Stimulated activated CD4-positive, alpha-beta T cell treated with anti-CD3 and anti-CD28 coated beads, Interleukin-1b, Interleukin-23, amount 100 ng/mL, for 1 hour (primary cell): ENCODE data around the gene TSHZ2.

Experiments used
- DNase-seq, 2 donors: peaks; one replicate each; pipeline ENCODE4 v3.0.0-alpha.2; 2020; ENCODE audit warnings: low read depth in 2 of 2

The TSHZ2 gene

GRCh38 chr20:53238121-53238660, 266.0 kb downstream of the TSHZ2 start:
- DNase-seq = no peak

DNA sequence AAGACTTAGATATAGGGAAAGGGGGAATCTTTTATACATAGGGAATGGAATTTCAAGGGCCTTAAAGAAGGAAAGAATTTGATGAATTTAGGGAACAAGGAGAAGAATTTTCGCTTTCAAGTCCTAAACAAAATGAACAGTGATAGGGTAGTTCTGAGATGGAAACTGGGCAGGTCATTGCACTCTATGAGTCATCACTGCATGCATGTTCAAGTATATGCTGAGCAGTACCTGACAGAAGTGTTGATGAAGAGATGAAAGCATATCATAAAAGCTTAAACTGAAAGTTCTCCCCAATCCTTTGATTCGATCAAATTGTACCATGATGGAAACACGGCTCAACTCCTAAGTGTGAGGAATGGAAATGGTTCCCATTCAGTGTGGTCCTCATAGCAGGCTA, 271.0 kb downstream of the TSHZ2 start:
- no peak for DNase-seq

DNA sequence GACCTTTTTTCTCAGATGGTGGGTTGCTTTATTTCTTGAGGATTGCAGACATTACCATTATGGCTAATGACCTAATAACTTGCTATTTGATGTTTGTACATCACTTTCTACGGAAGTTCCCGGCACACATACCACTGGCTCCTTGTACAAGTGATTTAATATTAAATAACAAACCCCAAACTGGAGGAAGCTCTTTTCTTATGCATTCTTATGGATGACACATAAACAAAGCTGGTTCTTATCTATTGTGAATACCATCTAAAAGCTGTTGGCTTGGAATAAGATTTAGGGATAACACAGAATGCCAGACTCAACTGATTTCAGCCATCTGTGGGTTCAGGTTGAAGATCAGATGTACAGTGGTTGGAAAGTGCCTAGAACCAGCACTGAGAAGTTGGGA, 272.6 kb downstream of the TSHZ2 start:
- DNase-seq = no peak

DNA sequence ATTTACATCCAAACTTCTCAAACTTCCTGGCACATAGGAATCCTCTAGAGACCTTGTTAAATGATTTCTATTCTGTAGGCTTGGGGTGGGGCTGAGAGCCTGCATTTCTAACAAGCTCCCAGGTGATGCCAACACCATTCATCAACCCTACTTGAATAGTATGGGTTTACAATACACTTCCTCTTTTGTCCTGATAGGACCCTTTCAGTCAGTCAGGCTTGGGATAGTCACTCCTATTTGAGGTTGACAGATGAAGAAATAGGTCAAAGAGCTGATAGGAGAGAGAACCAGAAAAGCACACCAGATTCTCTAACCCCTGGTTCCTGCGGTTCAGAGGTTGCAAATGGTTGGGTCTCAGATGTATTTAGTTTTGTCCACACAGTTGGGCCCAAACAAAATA, 273.4 kb downstream of the TSHZ2 start:
- DNase-seq = no peak

GRCh38 chr20:53247468-53248103, 275.4 kb downstream of the TSHZ2 start:
- no peak for DNase-seq

GRCh38 chr20:53250456-53250855, 278.3 kb downstream of the TSHZ2 start:
- DNase-seq = no peak

DNA sequence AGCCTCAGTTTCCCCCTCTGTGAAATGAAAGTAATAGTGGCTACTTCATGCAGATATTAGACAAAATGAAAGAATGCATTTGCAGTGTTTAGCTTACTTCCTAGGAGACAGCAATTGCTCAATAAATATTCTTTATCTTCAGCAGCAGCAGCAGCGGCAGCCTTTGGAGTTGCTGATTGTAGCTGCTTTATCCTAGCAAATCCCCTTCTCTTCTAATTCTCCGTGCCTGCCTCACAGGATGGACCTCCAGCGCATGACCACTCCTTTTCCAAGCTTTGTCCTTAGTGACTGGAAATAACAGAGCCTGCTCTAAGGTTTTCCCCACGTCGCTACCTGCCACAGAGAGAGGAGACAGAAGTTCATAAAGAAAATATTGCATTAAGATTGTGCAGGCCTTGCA, 279.8 kb downstream of the TSHZ2 start:
- no peak for DNase-seq

- DNase-seq = no peak
Measured at GRCh38 chr20:53253668-53254067, 281.5 kb downstream of the TSHZ2 start.

GRCh38 chr20:53255102-53255710, 283.0 kb downstream of the TSHZ2 start:
- no peak for DNase-seq

GRCh38 chr20:53258741-53259140, 286.6 kb downstream of the TSHZ2 start:
- no peak for DNase-seq

DNA sequence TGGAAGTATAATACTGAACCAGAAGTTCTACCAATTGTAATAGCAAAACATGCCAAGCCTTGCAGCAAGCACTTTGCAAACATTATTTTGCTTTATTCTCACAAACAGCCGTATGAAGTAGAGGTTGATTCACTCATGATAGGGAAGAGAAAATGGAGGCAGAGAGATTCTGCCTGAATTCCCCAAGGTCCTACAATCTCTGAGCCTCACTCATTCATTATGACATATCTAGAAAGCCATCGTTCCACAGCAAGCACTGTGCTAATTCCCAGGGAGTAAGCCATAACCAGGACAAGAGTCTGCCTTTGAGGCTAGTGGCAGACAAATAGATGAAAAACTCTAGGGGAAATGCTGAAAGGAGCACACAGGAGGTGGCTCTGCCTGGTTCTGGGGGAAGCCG, 288.0 kb downstream of the TSHZ2 start:
- no peak for DNase-seq

DNA sequence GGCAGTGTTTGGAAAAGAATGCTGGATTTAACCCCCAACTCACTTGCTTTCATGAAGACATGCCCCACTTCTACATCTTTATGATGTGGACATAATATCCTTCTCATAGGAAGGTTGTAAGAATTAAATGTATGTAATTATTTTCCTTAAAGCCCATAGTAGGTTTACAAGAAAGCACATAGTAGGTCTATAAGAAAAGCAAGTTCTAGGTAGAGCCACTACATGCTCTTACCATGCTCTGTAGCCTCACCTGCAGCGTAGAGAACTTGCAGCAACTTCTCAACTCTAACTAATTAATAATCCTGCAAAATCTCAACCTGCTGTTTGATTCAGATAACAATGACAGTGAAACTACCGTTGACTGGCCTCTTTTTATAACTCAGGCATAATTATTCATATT, 288.4 kb downstream of the TSHZ2 start:
- DNase-seq = no peak

- no peak for DNase-seq
Measured at GRCh38 chr20:53262365-53262764, 290.2 kb downstream of the TSHZ2 start.

DNA sequence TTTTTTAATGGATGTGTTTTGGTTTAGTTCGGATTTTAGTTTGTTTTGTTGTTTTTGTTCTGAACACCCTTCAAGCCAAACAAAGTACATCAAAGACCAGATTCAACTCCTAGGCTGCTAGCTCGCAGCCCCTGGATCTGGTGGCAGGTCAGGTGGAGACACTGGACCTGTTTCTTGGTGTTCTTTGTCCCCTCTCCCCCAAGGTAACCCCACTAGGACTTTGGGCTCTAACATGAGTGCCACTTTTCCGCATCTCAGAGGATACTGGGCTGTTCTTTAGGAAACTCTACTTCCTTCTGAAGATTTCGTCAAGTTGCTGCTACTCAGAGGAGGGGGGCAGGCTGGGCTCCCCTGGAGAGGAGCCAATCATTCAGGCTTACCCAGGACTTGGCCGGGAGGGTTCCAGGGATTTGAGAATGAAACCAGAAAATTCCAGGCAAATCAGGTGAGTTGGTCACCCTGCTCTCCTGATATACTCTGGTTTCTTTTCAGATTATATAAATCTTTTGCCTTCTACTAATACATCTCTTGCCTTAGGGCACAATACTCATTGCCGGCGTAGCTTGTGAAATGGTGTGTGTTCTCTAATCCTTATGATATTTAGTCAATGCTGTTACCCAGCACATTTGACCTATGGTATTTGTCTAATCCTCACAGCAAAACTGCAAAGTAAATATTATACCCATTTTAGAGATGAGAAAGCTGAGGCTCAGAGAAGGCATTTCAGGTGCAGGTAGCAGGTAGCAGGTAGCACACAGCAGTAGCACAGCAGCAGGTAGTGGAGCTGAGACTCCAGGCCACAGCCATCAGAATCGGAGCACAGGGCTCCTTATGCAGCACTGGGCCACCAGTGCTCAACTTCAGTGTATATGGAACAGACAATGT, 291.6 kb downstream of the TSHZ2 start:
- DNase-seq = no peak

- no peak for DNase-seq
Measured at GRCh38 chr20:53264604-53265003, 292.4 kb downstream of the TSHZ2 start.

DNA sequence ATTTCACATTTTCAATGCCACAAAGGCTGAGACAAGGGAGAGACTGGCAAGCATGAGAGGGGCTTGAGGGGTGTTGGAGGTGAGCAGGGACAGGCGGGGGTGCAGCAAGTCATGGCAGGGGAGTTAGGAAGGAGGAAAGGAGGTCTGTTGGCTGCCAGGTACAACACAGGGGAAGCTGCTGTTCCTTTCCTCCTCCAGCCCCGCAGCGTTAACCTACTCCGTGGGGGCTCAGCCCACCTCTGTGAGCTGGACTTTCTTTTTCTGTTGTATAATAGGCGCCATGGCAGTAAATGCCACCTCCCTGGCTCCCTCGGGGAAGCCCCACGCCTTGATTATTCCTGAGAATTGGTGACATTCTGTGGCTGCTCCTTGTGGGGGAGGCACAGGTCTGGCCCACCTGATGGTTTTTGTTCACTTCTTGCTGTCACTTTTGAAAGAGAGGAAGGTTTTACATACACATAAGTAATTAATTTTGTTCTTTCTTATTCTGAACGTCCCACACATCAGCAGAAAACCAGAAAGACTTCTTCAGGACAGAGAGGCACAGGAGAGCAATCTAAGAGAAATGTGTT, 293.2 kb downstream of the TSHZ2 start:
- DNase-seq = no peak

DNA sequence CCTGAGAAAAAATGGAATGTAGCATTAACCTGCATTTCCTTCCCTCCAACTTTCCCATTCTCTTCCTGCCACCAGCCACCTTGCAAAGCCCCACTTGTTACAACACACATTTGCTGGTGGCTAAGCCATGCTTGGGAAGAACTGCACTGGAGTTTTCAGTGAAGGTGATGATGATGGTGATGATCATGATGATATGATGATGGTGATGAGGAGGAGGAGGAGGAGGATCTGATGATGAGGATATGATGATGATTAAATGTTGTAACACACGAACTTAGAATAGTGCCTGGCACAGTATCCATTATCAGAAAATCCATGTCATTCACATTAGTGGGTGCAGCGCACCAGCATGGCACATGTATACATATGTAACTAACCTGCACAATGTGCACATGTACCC, 297.2 kb downstream of the TSHZ2 start:
- no peak for DNase-seq

DNA sequence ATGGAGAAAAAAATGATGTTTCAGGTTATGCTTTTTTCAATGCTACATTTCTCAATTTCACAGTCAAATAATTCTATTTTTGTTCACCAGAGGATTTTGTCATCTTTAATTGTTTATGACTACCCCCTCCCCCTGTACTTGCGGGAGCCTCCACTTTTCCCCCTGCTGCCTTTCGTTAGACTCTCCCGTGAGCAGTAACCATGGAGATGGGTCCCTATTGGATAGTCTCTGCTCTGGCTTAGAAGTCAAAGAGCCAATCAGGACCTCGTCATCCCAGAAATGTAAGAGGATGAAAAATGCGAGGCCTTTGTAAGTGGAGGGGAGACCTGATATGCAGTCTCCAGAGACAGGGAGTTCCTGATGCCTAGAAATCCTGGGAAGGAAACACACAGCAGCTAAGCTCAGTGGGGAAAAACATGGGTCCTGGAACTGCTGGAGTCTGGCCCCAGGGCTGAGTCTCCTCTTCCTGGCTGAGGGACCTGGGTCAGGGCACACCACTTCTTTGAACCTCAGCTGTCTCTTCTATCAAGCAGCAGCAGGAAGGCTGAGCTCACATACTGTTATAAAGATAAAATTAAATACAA, 298.7 kb downstream of the TSHZ2 start:
- DNase-seq = no peak

DNA sequence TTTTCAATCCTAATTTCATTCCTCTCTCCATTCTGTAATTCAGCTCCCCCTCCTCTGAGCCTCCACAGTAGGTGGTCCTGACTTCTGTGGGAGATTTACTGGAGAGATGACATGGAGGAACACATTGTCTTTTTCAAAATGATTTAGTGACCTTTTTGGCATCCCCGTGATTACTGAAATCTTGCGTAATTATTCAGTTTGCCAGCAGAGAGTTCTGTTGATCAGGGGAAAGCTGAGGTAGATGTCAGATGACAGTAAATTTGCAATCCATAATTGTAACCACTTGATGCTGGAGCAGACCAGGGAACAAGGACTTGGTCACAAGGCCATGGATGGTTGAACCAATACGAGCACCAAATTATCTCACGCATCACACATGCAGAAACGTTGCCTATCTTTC, 302.2 kb downstream of the TSHZ2 start:
- no peak for DNase-seq

DNA sequence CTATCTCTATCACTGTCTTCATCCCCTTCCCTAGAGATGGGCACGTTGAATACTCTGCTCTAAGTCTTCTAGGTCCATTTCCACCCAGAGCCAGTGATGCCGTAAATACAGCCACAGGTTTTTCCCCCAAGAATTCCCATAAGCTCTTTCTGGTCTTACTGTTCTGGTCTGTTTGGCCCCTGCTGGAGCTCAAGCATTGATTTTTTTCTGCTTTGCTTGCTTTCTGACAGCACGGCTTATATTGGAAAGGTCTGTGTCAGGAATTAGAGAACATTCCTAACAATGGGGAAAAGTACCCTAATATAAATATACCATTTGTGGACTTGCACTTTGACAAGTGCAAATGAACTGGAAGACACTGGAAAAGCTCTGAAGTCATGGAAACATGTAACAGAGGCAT, 302.6 kb downstream of the TSHZ2 start:
- no peak for DNase-seq

DNA sequence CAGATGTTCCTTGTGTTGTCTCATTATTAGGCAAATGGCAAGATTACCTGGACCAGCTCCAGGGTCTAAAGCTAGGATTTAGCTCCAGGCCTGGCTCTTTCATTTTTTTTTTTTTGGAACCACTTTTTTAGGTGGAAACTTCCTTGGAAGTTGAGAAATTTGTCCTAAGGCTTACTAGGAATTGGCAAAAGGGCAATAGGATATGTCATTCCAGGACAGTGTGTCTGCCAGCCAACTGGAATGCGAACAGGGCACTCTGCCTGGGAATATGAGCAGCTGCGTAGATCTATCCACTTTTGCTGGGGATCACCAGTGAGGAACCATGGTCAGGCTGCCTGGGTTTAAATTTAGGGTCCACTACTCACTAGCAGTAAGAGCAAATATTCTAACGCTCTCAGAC, 304.0 kb downstream of the TSHZ2 start:
- DNase-seq = no peak

- no peak for DNase-seq
Measured at GRCh38 chr20:53278555-53278954, 306.4 kb downstream of the TSHZ2 start.
